ENCODE measurements around the gene NCDN.
A peak's percentile ranks its signal among the peaks of the same experiment; 100 is the strongest.

The NCDN gene

GRCh38 chr1:35555212-35555584 is 2.4 kb upstream of the NCDN start:
- Histone ChIP-seq H4K5ac (ENCODE audit: low read length) (no peak overlapping the region), H3K4me2 (ENCODE audit: low read length) (no peak overlapping the region), H3K27ac (ENCODE audit: low read depth, low read length) (peak overlapping the region; percentile 27), H3K23ac (ENCODE audit: low read length) (no peak overlapping the region), H2BK15ac (replicated peaks; ENCODE audit: low read depth) (no peak overlapping the region), H2BK120ac (ENCODE audit: low read depth, low read length) (no peak overlapping the region), H4K8ac (ENCODE audit: low read depth, low read length) (no peak overlapping the region), H3K9ac (ENCODE audit: low read length) (peak overlapping the region; percentile 9), H3K27me3 (ENCODE audit: insufficient read depth, low read length, poor library complexity) (no peaks in the 10 kb centered on the region), H3K4me1 (ENCODE audit: control insufficient read depth, low read depth, low read length) (peaks cover 12% of the 10 kb centered on the region), H3K4me3 (ENCODE audit: low read length) (no peak overlapping the region), H3K4ac (ENCODE audit: low read depth, low read length) (no peak overlapping the region), H2AK5ac (ENCODE audit: low read length) (no peak overlapping the region), H3K56ac (ENCODE audit: low read length) (peak overlapping the region; percentile 63), H3K79me2 (ENCODE audit: control insufficient read depth, insufficient read depth, low read length) (peaks cover 15% of the 10 kb centered on the region), H3K18ac (ENCODE audit: low read length) (peak overlapping the region; percentile 43), H3K36me3 (ENCODE audit: control insufficient read depth, insufficient read depth, low read length) (no peaks in the 10 kb centered on the region), H3K79me1 (ENCODE audit: low read length) (peaks cover 15% of the 10 kb centered on the region), H2BK5ac (ENCODE audit: low read length) (peak overlapping the region; percentile 7)
- no CpG with 5 or more reads among the region's 4 CpGs for WGBS (ENCODE audit: extremely low coverage, insufficient coverage, low lambda C conversion rate)
- DNase-seq = no peak

DNA sequence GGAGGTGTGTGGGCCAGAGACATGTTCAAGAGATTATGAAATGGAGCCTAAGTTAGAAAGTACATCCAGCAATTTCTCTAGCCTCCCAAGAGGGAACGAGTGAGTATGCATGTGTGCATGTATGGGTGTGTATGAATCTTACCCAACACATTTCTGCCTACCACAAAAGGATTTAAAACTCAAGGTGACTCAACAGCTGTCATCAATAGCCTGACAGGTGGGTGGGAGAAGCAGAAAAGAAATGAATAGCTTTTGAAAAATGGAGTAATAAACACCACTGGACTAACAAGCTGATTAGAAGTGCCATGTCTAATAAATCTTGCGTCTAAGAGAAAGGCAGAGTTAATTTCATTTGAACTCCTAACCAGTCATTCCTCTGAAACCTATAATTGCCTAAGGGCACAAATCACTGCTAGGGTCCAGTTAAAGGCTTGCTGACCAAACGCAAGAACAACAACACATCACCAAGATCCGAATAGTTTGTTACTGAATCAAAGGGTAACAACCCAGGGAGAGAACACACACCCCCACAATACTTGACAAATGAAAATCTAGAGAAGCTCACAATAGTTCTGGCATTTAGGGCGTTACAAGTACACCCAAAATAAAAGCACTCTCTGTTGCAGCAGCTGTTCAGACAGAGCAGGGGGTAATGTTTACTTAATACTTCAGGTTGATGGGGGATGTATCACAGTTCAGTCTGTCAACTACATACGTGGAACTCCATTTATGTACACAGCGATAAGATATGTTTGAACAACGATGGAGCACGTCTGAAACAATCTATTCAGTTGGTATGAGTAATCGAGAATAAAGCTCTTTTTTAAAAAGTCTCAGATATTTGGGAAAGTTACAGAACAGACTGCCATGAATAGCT is 1.8 kb upstream of the NCDN start:
- DNase-seq = no peak
- Histone ChIP-seq H3K56ac (ENCODE audit: low read length) (peak overlapping the region; percentile 43), H2BK5ac (ENCODE audit: low read length) (no peak overlapping the region), H3K27ac (ENCODE audit: low read depth, low read length) (no peak overlapping the region), H3K79me1 (ENCODE audit: low read length) (peaks cover 15% of the 10 kb centered on the region), H3K4me1 (ENCODE audit: control insufficient read depth, low read depth, low read length) (peaks cover 12% of the 10 kb centered on the region), H2BK15ac (replicated peaks; ENCODE audit: low read depth) (no peak overlapping the region), H3K23ac (ENCODE audit: low read length) (no peak overlapping the region), H4K5ac (ENCODE audit: low read length) (no peak overlapping the region), H2BK120ac (ENCODE audit: low read depth, low read length) (no peak overlapping the region), H3K36me3 (ENCODE audit: control insufficient read depth, insufficient read depth, low read length) (no peaks in the 10 kb centered on the region), H3K4ac (ENCODE audit: low read depth, low read length) (no peak overlapping the region), H3K4me3 (ENCODE audit: low read length) (no peak overlapping the region), H4K8ac (ENCODE audit: low read depth, low read length) (no peak overlapping the region), H2AK5ac (ENCODE audit: low read length) (no peak overlapping the region), H3K18ac (ENCODE audit: low read length) (peak overlapping the region; percentile 43), H3K4me2 (ENCODE audit: low read length) (peak overlapping the region; percentile 97), H3K9ac (ENCODE audit: low read length) (peak overlapping the region; percentile 82), H3K79me2 (ENCODE audit: control insufficient read depth, insufficient read depth, low read length) (peaks cover 15% of the 10 kb centered on the region), H3K27me3 (ENCODE audit: insufficient read depth, low read length, poor library complexity) (no peaks in the 10 kb centered on the region)
- no CpG with 5 or more reads among the region's 10 CpGs for WGBS (ENCODE audit: extremely low coverage, insufficient coverage, low lambda C conversion rate)

DNA sequence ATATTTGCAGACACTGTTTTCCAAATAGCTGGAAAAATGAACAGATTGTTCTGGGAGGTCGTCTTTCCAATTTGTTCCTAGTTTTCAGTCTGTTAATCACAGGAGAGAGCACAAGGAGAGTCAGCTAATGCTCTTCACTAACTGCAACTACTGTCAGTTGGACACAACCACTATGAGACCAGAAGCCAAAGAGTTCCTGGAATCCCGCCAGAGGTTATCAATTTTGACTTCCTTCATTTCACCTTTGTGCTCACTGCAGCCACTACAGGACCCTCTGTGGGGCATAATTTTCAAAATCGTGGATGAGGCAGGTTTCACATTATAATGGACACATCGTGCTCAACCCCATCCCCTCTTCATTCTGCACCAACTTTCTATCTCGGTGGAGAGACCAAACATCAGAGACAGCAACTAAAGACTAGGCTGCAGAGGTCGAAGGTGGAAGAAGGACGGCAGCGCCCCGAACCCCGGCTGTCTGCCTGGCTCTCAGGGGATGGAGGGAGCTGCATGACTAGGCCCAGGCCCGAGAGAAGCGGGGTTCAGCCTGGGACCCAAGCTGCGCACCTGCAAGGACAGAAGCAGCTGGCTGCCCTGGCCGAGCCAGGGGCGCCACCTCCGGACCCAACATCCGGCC is 998 bp upstream of the NCDN start:
- peak overlapping the region; percentile 76 for H3K4me3 ChIP-seq (ENCODE audit: low read length)
- peak overlapping the region; percentile 100 for H3K27ac ChIP-seq (ENCODE audit: low read depth, low read length)
- no peak for DNase-seq
- no peak overlapping the region for H4K5ac ChIP-seq (ENCODE audit: low read length)
- peak overlapping the region; percentile 97 for H3K4me2 ChIP-seq (ENCODE audit: low read length)
- WGBS (ENCODE audit: extremely low coverage, insufficient coverage, low lambda C conversion rate) = no CpG with 5 or more reads among the region's 17 CpGs
- H3K56ac ChIP-seq (ENCODE audit: low read length) = peak overlapping the region; percentile 96
- no peak overlapping the region for H3K23ac ChIP-seq (ENCODE audit: low read length)
- H3K4me1 ChIP-seq (ENCODE audit: control insufficient read depth, low read depth, low read length) = peaks cover 12% of the 10 kb centered on the region
- H3K79me1 ChIP-seq (ENCODE audit: low read length) = peaks cover 19% of the 10 kb centered on the region
- H3K79me2 ChIP-seq (ENCODE audit: control insufficient read depth, insufficient read depth, low read length) = peaks cover 15% of the 10 kb centered on the region
- H4K8ac ChIP-seq (ENCODE audit: low read depth, low read length) = no peak overlapping the region
- peak overlapping the region; percentile 82 for H3K9ac ChIP-seq (ENCODE audit: low read length)
- H2BK120ac ChIP-seq (ENCODE audit: low read depth, low read length) = no peak overlapping the region
- H2BK15ac ChIP-seq (replicated peaks; ENCODE audit: low read depth) = no peak overlapping the region
- no peak overlapping the region for H2BK5ac ChIP-seq (ENCODE audit: low read length)
- H3K18ac ChIP-seq (ENCODE audit: low read length) = peak overlapping the region; percentile 57
- H3K27me3 ChIP-seq (ENCODE audit: insufficient read depth, low read length, poor library complexity) = no peaks in the 10 kb centered on the region
- peaks cover 3% of the 10 kb centered on the region for H3K36me3 ChIP-seq (ENCODE audit: control insufficient read depth, insufficient read depth, low read length)
- no peak overlapping the region for H2AK5ac ChIP-seq (ENCODE audit: low read length)
- H3K4ac ChIP-seq (ENCODE audit: low read depth, low read length) = no peak overlapping the region

- DNase-seq = no peak
- no peak within 1 kb of the TSS for H2AK5ac ChIP-seq (ENCODE audit: low read length)
- peaks cover 19% of the 10 kb centered on the region for H3K79me1 ChIP-seq (ENCODE audit: low read length)
- peak within 1 kb of the TSS; percentile 96 for H3K56ac ChIP-seq (ENCODE audit: low read length)
- no peak within 1 kb of the TSS for H3K4ac ChIP-seq (ENCODE audit: low read depth, low read length)
- H3K23ac ChIP-seq (ENCODE audit: low read length) = no peak within 1 kb of the TSS
- H4K5ac ChIP-seq (ENCODE audit: low read length) = peak within 1 kb of the TSS; percentile 66
- peak within 1 kb of the TSS; percentile 76 for H3K4me3 ChIP-seq (ENCODE audit: low read length)
- H2BK15ac ChIP-seq (replicated peaks; ENCODE audit: low read depth) = no peak within 1 kb of the TSS
- H3K18ac ChIP-seq (ENCODE audit: low read length) = peak within 1 kb of the TSS; percentile 94
- peak within 1 kb of the TSS; percentile 97 for H3K4me2 ChIP-seq (ENCODE audit: low read length)
- peak within 1 kb of the TSS; percentile 100 for H3K27ac ChIP-seq (ENCODE audit: low read depth, low read length)
- peaks cover 15% of the 10 kb centered on the region for H3K79me2 ChIP-seq (ENCODE audit: control insufficient read depth, insufficient read depth, low read length)
- peak within 1 kb of the TSS; percentile 83 for H3K9ac ChIP-seq (ENCODE audit: low read length)
- no peak within 1 kb of the TSS for H2BK120ac ChIP-seq (ENCODE audit: low read depth, low read length)
- peaks cover 12% of the 10 kb centered on the region for H3K4me1 ChIP-seq (ENCODE audit: control insufficient read depth, low read depth, low read length)
- H3K36me3 ChIP-seq (ENCODE audit: control insufficient read depth, insufficient read depth, low read length) = peaks cover 3% of the 10 kb centered on the region
- no peak within 1 kb of the TSS for H4K8ac ChIP-seq (ENCODE audit: low read depth, low read length)
- H2BK5ac ChIP-seq (ENCODE audit: low read length) = peak within 1 kb of the TSS; percentile 75
- no peaks in the 10 kb centered on the region for H3K27me3 ChIP-seq (ENCODE audit: insufficient read depth, low read length, poor library complexity)
- no CpG with 5 or more reads among the region's 39 CpGs for WGBS (ENCODE audit: extremely low coverage, insufficient coverage, low lambda C conversion rate)
These were observed 435 bp upstream of the NCDN start, which contains the start of gene KIAA0319L for GRCh38 chr1:35557118-35557610. Gene KIAA0319L (minus strand): TSS chr1:35557403. CDS start chr1:35554491, 2,912 bp downstream.

DNA sequence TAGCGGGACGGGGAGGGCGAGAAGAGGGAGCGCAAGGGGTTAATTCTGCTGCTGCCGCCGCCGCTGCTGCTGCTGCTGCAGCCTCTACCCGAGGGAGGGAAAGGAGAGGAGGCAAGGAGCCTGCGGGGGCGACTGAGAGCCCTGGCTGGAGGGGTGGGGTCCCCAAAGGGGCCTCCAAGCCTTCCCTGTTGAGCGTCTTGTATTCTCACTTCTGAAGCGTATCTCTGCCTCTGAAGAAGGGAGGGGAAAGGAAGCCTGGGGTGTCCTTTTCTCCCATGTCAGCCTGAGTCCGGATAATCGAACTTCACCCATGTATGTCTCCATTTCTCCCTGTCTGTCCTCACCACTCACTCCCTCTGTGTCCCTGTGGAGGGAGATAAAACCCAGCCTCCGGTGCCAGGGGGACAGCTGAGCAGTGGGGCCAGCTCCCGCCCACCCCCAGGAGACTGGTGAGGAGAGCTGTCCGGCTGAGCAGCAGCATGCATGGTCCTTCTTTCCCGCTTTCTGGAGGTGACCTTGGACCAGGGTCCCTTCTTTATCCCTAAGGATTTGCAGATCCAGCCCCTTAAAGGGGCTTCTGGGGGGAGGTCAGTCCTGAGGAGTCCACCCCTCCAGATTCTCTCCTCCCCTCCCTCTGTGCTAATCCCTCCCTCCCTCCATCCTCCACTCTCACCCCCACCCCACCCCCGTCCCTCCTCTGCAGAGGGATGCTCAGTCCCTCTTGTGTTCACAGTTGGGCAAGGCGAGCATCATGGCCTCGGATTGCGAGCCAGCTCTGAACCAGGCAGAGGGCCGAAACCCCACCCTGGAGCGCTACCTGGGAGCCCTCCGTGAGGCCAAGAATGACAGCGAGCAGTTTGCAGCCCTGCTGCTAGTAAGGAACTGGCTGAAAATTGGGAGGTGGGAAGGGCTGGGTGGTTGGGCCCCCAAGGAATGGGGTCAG is 1.0 kb downstream of the NCDN start:
- Histone ChIP-seq H3K23ac (ENCODE audit: low read length) (no peak overlapping the region), H3K4me3 (ENCODE audit: low read length) (peak overlapping the region; percentile 72), H2BK5ac (ENCODE audit: low read length) (no peak overlapping the region), H2BK15ac (replicated peaks; ENCODE audit: low read depth) (no peak overlapping the region), H3K9ac (ENCODE audit: low read length) (peak overlapping the region; percentile 83), H3K56ac (ENCODE audit: low read length) (peak overlapping the region; percentile 94), H3K36me3 (ENCODE audit: control insufficient read depth, insufficient read depth, low read length) (peaks cover 3% of the 10 kb centered on the region), H3K4me2 (ENCODE audit: low read length) (peak overlapping the region; percentile 91), H3K79me1 (ENCODE audit: low read length) (peaks cover 19% of the 10 kb centered on the region), H3K18ac (ENCODE audit: low read length) (no peak overlapping the region), H4K5ac (ENCODE audit: low read length) (no peak overlapping the region), H2AK5ac (ENCODE audit: low read length) (no peak overlapping the region), H3K4me1 (ENCODE audit: control insufficient read depth, low read depth, low read length) (peaks cover 12% of the 10 kb centered on the region), H3K4ac (ENCODE audit: low read depth, low read length) (no peak overlapping the region), H4K8ac (ENCODE audit: low read depth, low read length) (no peak overlapping the region), H3K27ac (ENCODE audit: low read depth, low read length) (no peak overlapping the region), H3K27me3 (ENCODE audit: insufficient read depth, low read length, poor library complexity) (no peaks in the 10 kb centered on the region), H2BK120ac (ENCODE audit: low read depth, low read length) (no peak overlapping the region), H3K79me2 (ENCODE audit: control insufficient read depth, insufficient read depth, low read length) (peaks cover 15% of the 10 kb centered on the region)
- no CpG with 5 or more reads among the region's 26 CpGs for WGBS (ENCODE audit: extremely low coverage, insufficient coverage, low lambda C conversion rate)
- DNase-seq = peak; percentile 73

All from mesendoderm (in vitro differentiated cells).